GM19193 (cell line): Measurements from ENCODE around the gene ADAP1.

Experiments
- POLR2A ChIP-seq: IDR thresholded peaks from 4 replicates; pipeline ENCODE4 v1.6.1; 2011; ENCODE audit not compliant: insufficient read depth, insufficient read length; ENCODE audit errors: extremely low read depth

Gene ADAP1

DNA sequence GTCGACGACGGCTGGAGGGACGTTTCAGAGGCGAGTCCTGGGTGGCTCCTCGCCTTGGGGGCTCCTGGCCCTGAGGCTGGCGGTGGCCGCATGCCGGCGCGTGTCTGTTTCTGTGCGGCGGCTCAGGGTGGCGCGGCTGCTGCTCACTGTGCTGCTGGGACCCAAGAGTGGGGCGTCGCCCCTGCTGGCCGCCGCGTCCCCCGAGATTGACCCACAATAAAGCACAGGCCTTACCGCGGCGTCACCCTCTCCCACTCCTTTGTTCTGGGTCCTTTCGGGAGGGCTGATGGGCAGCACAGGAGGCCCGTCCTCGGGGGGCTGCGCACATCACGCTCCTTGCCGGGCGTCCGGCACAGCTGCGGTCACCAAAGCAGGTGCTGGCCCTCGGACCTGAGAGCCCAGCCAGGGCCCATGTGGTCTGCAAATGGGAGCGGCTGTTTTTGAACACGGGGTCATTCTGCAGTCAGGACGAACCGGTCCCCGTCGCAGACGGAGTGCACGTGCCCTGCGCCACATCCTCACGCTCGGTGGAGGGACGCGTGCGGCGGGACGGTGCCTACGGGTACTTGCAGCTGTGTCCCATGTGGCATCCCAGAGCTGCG, 58.9 kb downstream of the ADAP1 start:
- TF ChIP-seq POLR2A: no peak

DNA sequence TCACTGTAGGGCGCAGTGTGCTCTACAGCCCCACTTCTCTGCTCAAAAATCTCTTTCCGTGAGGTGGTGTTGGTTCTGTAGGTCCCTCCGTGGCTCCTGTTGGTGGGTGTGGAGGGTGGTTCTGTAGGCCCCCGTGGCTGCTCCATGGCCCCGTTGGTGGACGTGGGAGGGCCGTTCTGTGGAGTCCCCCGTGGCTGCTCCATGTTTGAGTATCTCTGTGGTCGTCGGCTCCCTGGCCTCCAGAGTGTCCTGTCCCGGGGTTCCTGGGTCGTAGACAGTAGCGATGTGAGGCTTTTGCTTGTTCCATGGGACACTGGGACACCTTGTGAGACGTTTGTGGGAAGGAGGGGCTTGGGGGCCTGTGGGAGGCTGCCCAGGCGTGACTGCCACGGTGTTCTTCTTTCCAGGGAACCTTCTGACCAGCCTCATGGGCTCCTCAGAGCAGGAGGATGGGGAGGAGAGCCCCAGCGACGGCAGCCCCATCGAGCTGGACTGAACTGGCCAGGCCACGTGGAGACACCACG, 59.5 kb downstream of the ADAP1 start:
- no peak for TF ChIP-seq POLR2A

DNA sequence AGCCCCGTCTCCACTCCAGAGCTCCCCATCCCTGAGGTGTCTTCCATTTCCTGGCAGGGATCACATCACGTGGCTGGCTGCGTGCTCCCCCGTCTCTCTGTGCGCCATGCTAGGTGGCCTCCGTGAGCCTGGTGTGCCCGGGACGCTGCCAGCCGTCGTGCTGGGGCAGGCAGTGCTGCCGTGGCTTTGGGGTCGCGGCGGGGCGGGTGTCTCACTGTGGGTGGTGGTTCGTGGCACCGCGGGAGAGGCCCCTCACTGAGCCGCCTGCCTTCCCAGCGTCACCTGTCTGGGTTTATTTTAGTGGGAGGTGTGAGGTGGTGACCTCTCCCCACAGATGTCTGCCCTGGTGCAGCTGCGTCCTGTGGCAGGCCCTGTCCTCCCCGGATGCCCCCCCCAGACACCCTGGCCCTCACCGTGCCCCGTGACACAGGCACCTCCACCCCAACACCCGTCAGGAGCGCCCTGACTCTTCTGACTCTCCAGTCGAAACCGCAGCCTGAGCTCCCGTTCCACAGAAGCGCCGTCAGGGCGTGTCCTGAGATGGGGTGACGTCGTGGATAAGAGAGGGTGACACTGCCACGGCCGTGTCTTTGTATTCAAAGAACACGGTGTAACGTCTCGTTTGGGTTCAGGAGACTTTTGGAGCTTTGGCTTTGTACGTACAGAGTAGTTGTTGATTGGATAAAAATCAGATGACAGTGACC, 60.2 kb downstream of the ADAP1 start:
- TF ChIP-seq POLR2A: no peak

DNA sequence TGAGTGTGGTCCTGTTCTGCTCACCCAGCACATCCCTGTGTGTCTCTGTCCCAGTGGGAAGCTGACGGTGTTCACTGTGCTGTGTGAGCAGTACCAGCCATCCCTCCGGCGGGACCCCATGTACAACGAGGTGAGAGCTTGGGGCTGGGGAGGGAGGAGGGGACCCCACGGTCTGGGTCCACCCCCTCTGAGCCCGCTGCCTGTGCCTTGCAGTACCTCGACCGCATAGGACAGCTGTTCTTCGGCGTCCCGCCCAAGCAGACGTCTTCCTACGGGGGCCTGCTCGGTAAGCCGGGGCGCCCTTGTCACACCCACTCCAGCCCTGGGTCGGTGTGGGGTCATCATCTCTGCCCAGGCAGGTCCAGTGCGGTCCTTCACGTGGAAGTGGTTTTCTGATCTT, 60.8 kb downstream of the ADAP1 start:
- no peak for TF ChIP-seq POLR2A

DNA sequence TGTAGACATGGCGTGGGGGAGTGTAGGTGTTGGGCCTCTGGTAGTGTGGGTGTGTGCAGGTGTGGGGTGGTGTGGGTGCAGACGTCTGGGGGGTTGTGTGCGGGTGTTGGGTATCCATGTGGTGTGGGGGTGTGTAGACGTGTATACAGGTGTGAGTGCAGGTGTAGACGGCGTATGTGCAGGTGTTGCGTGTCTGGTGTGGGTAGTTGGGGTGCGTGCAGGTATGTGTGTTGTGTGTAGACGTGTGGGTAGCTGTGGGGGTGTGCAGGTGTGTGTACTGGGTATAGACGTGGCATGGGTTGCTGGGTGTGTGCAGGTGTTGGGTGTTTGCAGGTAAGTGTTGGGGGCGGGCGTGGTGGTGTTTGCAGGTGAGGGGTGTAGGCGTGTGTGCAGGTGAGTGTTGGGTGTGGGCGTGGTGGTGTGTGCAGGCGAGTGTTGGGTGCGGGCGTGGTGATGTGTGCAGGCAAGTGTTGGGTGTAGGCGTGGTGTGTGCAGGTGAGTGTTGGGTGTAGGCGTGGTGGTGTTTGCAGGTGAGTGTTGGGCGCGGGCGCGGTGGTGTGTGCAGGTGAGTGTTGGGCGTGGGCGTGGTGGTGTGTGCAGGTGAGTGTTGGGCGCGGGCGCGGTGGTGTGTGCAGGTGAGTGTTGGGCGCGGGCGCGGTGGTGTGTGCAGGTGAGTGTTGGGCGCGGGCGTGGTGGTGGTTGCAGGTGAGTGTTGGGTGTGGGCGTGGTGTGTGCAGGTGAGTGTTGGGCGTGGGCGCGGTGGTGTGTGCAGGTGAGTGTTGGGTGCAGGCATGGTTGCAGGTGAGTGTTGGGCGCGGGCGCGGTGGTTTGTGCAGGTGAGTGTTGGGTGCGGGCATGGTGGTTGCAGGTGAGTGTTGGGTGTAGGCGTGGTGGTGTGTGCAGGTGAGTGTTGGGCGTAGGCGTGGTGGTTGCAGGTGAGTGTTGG, 61.6 kb downstream of the ADAP1 start:
- no peak for TF ChIP-seq POLR2A

DNA sequence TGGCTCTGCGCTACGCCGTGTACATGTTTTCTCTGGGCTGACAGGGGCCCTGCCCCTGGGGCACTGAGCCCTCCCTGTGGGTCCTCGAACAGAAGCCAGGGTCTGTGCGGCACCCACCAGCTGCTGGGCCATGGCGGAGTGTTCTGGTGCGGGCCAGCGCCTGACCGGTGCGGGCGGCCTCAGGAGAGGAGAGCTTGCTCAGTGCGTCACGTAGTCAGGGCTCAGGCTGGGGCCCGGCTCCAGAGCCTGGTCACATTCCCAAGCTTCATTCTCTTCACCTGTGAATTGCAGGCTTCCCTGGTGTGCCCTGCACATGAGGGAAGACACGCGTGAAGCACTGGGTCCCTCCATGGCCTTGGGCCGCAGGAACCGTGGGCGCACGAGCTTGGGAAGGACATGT, 62.7 kb downstream of the ADAP1 start:
- TF ChIP-seq POLR2A: no peak

DNA sequence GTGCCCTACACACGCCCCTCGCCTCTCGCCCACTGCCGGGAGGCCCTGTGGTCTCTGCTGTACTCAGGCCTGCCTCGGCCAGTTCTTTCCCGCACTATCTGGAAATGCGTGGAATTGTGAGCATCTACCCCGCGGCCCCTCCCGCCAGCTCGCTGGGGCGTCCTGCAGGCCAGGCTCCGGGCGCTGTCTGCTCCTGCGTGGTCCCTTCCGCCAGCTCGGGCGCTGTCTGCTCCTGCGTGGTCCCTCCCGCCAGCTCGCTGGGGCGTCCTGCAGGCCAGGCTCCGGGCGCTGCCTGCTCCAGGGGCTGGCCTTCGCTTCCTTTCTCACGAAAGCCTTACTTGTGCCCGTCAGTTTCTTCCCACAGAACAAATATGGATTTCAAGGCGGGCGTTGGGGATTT, 63.2 kb downstream of the ADAP1 start:
- TF ChIP-seq POLR2A: no peak

DNA sequence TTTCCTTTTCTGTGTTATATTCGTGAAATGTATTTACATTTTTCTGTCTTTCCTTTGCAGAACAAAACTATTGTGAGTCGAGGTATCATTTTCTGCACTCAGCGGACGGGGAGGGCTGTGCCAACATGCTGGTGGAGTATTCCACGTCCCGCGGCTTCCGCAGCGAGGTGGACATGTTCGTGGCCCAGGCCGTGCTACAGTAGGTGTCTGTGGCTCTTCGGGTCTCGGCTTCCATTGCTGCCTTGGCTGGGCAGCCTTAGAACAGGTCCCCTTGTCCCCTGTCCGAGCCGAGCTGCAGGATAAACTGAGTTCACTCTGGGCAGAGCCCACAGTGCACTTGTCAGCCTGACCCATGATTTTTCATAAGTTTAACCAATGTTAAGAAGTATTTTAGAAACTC, 63.6 kb downstream of the ADAP1 start:
- no peak for TF ChIP-seq POLR2A

DNA sequence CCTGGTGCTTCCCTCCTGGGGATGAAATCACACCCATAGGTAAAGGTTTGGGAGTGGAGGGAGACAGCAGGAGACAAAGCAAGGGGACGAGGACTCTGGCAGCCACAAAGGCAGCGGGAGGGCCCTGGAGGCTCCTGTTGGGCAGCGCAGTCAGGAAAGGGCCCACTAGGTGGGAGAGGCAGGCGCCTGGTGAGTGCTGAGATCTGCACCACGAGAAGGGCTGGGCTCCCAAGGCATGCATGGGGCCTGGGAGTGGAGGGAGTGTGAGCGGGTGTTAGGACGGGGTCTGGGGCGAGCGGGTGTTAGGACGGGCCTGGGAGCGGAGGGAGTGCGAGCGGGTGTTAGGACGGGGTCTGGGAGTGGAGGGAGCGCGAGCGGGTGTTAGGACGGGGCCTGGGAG, 65.1 kb downstream of the ADAP1 start:
- no peak for TF ChIP-seq POLR2A

DNA sequence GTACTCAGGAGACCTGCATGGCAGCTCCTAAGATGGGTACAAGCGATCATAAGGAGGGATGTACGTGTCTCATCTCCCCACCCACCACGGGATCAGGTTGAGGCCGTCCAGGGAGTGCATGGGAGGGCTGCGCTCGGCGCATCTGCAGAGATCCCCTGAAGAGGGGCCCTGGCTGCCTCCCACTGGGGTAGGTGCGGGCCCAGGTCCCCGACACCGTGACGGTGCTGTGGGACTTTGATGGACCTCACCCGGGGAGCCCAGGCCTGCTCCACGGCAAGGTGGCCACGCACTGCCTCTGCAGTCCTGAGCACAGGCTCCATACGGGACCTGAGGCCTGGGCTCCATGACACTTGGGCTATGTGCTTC, 65.5 kb downstream of the ADAP1 start:
- TF ChIP-seq POLR2A: no peak

DNA sequence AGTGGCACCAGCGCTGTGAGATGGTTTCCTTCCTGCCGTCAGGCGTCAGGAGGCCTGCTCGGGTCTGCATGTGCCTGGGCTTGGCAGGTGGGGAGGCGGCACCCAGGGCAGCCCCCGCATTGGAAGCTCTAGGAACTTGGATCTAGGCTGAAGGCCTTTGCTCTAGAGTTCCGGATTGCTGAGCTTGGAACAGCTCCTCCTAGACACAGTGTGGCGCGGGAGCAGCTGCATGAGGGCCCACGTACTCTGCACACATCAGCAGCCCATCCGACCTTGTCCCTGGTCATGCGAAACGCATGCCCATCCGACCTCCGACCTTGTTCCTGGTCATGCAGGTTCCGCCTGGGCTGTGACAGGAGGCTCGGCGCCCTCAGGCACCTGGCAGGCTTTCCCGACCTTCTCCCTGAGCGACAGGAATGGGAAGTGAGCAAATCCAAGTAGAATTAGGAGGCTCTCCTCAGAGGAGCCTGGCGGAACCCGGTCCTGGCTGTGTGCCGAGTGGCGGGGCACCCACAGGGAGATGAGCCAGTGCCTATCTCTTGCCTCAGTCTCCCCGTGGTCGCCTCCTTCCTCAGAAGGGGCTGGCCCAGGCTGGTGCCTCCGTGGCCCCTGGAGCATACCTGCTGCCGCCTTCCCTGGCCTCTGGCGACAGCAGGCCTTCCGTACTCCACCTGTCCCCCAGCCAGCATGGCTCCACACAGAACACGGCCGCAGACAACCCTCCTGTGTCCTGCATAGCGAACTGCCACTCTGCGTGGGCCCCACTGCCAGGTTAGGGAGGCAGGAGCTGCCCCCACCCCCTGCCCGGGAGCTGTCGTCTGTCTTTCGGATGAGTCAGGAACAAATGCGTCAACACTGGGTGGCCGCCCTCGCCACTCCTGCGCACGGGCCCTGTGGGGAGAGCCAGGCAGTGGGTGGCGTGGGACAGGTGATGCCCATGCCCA, 66.1 kb downstream of the ADAP1 start:
- TF ChIP-seq POLR2A: no peak

DNA sequence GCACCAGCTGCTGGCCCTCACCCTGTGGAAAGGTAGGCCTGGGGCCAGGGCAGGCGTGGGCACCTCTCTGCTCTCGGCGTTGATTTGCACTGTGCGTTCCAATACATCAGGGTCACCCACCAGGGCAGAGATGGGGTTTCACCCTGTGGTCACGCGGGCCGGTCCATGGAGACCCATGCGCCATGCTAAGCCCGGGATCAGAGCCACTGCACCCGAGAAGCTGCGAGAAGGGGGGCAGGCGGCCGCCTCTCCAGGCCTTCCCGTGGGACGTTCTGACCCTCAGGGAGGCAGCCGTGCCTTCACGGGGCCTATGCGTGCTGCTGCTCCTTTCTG, 67.0 kb downstream of the ADAP1 start:
- no peak for TF ChIP-seq POLR2A

DNA sequence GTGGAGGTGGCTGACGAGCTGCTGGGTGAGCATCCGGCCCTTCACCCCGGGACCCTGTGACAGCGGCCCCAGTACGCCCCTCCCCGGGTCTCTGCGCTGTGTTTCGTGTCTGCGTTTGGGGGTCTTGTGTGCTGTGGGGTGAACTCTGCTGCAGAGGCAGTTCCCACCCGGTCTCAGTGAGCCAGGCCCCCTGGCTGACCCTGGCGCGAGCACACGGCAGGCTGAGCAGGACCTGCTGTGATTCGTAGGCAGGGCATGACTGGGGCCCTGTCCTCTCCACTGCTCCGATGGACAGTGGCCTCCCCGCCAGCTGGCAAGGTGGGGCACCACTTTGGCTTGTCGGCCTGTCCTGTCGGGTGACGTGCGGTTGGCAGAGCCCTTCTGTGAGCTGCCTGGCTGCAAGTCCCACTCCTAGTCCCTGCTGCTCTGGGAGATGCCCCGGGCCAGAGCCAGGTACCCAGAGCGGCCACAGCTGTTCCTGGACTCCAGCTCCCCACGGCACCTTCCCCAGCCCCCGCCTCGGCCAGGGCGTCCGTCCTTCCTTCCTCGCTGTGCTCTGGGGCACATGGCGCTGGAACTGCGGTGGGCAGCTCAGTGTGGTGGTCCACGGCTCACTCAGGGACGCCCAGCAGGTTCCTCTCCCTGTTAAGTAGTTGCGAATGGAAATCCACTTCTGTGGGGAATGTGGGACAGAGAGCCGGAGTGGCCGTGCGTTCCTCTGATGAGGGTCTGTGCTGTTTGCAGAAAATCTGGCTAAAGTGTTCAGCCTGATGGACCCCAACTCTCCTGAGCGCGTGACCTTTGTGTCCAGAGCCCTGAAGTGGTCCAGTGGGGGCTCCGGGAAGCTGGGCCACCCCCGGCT, 67.6 kb downstream of the ADAP1 start:
- TF ChIP-seq POLR2A: no peak
